Heart right ventricle (tissue), 16 donors: ENCODE data around the gene SHB. TPM values are rescaled to one million over a fixed set of nuclear protein-coding genes. Genes with fewer than 3 reads are reported as not detected.

Experiments
- ATAC-seq, 8 donors: fragments of 200-7000 bp; cut with Tn5 transposase; one replicate each; pipeline ENCODE4 v1.9.1; 2020; ENCODE audit warnings: mild to moderate bottlenecking in 8 of 8, moderate library complexity in 8 of 8, moderate number of reproducible peaks in 1 of 8
- DNase-seq, 2 donors: peaks; one replicate each; pipeline ENCODE4 v3.0.0-alpha.2; 2020
- H3K27ac ChIP-seq, 10 donors: fragments of 200-600 bp; sonication (generic) in 2 of 10; one replicate each; pipeline versions ENCODE4 v1.5.0 to v1.8.0; 2020 to 2022; ENCODE audit warnings: mild to moderate bottlenecking in 3 of 10
- H3K27me3 ChIP-seq, 7 donors: fragments of 200-600 bp; one replicate each; pipeline ENCODE4 v1.8.0; 2021 to 2022; ENCODE audit warnings: mild to moderate bottlenecking in 2 of 7
- H3K36me3 ChIP-seq, 9 donors: fragments of 200-600 bp; sonication (generic) in 1 of 9; one replicate each; pipeline versions ENCODE4 v1.5.0 to v1.8.0; 2020 to 2022; ENCODE audit warnings: mild to moderate bottlenecking in 2 of 9
- H3K4me1 ChIP-seq, 9 donors: fragments of 200-600 bp; sonication (generic) in 1 of 9; one replicate each; pipeline versions ENCODE4 v1.5.0 to v1.8.0; 2020 to 2022; ENCODE audit warnings: mild to moderate bottlenecking in 4 of 9
- H3K4me3 ChIP-seq, 10 donors: fragments of 200-600 bp; sonication (generic) in 2 of 10; one replicate each; pipeline versions ENCODE4 v1.5.0 to v1.8.0; 2020 to 2022; ENCODE audit warnings: mild to moderate bottlenecking in 7 of 10, moderate library complexity in 2 of 10
- H3K9me3 ChIP-seq, 11 donors: fragments of 200-600 bp in 10 of 11; sonication (generic) in 2 of 11; one replicate each; pipeline versions ENCODE4 v1.5.0 to v1.8.0; 2013 to 2022; ENCODE audit warnings: mild to moderate bottlenecking in 2 of 11, control low read depth in 1 of 11, moderate library complexity in 1 of 11
- WGBS, 2 donors: extraction: QIAGEN DNeasy Blood & Tissue Kit; methylation state at CpG; one replicate each; pipeline ENCODE4 v1.1.7; 2013; ENCODE audit warnings: inconsistent platforms in 1 of 2; 5-methylcytosine and 5-hydroxymethylcytosine counted together
- intact Hi-C, 10 donors: fragments of 100-400 bp; cut with DNase I; formaldehyde crosslinking; loops; one replicate each; pipeline versions ENCODE4 v1.11.1 to v1.14.2; 2022
- polyA plus RNA-seq, 2 donors: library from polyadenylated mRNA; stranded (reverse); fragments of 200-250 nt; gene quantifications; one replicate each; pipeline ENCODE4 v1.2.3, GENCODE V29; 2013
- total RNA-seq, 10 donors: library from RNA; stranded (reverse); fragmentation: NEBNext Ultra II Directional in 3 of 10; extraction: Animal tissue kit (Norgen Biotek cat#: 25700) in 3 of 10; gene quantifications; one replicate each; pipeline versions ENCODE4 v1.2.1 to v1.2.4, GENCODE V29; 2021 to 2023
- TF ChIP-seq, protein P1 (sequence below), 9 donors: fragments of 200-600 bp; sonication (generic) in 2 of 9; IDR thresholded peaks; one replicate each; pipeline versions ENCODE4 v1.5.0 to v1.8.0; 2021 to 2022; ENCODE audit warnings: antibody characterized with exemption in 9 of 9, mild to moderate bottlenecking in 5 of 9, moderate library complexity in 1 of 9
- donor health status: Arrhythmogenic right ventricular cardiomyopathy.
- donor health status: ischemic (EF 13 %, LVEDD 7.1; RV severe dilation, severe dysfunction).
- donor health status: healthy with polysubstance abuse.
- donor health status: DM: no; HTN: yes; CAD: no.
- donor health status: DM: no; HTN: no; CAD: no.
- donor health status: ischemic (EF 25% LVEDD 6.9; RV normal size, moderate dysfunction).
- donor health status: ischemic (EF 25% LVEDD 5.7; RV mildly dilated, moderate dysfunction).
- donor health status: healthy.
- donor health status: DM: yes; HTN: yes; CAD: no.
- donor health status: Ischemic cardiomyopathy.
- donor health status: ischemic (EF 35%, LVEDD 5.7; RV mildly dilated, moderate dysfunction).
- donor health status: nonischemic (EF 11% LVEDD 7.7; RV severe dilation, severe dysfunction).
- donor health status: DM: yes; HTN: yes; CAD: no.
- donor health status: PGD.
- donor health status: ischemic (EF 29% LVEDD 5.4; RV normal size, mild dysfunction).
- donor health status: nonischemic (EF 23%, LVEDD 6.1; RV moderate dilation, normal function).

The SHB gene
- total and polyA plus RNA-seq, 12 donors: 5.7 to 26.6 (median 18.0) TPM

GRCh38 chr9:38103340-38103739 is 34.3 kb upstream of the SHB start:
- peaks cover 0 to 6% (median 0%) of the 10 kb centered on the region in 9 donors for H3K4me1 ChIP-seq
- 93 to 94% methylated on average over 2 of the region's 2 CpGs for WGBS, 2 donors
- H3K9me3 ChIP-seq: peaks cover 0 to under 1% (median 0%) of the 10 kb centered on the region in 11 donors
- no peak for ATAC-seq
- TF ChIP-seq, protein P1, sequence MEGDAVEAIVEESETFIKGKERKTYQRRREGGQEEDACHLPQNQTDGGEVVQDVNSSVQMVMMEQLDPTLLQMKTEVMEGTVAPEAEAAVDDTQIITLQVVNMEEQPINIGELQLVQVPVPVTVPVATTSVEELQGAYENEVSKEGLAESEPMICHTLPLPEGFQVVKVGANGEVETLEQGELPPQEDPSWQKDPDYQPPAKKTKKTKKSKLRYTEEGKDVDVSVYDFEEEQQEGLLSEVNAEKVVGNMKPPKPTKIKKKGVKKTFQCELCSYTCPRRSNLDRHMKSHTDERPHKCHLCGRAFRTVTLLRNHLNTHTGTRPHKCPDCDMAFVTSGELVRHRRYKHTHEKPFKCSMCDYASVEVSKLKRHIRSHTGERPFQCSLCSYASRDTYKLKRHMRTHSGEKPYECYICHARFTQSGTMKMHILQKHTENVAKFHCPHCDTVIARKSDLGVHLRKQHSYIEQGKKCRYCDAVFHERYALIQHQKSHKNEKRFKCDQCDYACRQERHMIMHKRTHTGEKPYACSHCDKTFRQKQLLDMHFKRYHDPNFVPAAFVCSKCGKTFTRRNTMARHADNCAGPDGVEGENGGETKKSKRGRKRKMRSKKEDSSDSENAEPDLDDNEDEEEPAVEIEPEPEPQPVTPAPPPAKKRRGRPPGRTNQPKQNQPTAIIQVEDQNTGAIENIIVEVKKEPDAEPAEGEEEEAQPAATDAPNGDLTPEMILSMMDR (IDR thresholded peaks at IDR 0.05): no peak
- H3K27me3 ChIP-seq: peaks cover 0 to 5% (median 0%) of the 10 kb centered on the region in 7 donors
- intact Hi-C loops: loop anchor here in 1 of 10 donors (10.0 kb wide), 1 partner anchor 181 kb away; no protein-coding TSS in a partner anchor
- DNase-seq: no peak
- H3K27ac ChIP-seq: no peak overlapping the region
- no peak overlapping the region for H3K4me3 ChIP-seq
- H3K36me3 ChIP-seq: no peaks in the 10 kb centered on the region

DNA sequence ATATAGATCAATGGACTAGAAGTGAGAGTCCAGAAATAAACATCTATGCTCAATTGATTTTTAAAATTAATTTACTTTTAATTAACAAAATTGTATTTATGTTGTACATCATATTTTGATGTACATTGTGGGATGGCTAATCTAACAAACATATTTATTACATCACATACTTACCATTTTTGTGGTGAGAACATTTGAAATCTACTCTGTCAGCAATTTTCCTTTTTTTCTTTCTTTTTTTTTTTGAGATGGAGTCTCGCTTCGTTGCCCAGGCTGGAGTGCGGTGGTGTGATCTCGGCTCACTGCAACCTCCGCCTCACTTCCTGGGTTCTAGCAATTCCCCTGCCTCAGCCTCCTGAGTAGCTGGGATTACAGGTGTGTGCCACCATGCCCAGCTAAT is 32.4 kb upstream of the SHB start:
- no peak for ATAC-seq
- 91 to 97% methylated on average over 5 of the region's 5 CpGs for WGBS, 2 donors
- no peak for DNase-seq
- H3K4me1 ChIP-seq: no peaks in the 10 kb centered on the region
- H3K27ac ChIP-seq: no peak overlapping the region
- peaks cover 0 to 5% (median 0%) of the 10 kb centered on the region in 7 donors for H3K27me3 ChIP-seq
- no peak overlapping the region for H3K4me3 ChIP-seq
- H3K9me3 ChIP-seq: peaks cover 0 to 7% (median 0%) of the 10 kb centered on the region in 11 donors
- intact Hi-C loops: loop anchor here in 1 of 10 donors (10.0 kb wide), 1 partner anchor 183 kb away; no protein-coding TSS in a partner anchor
- TF ChIP-seq, protein P1 (IDR thresholded peaks at IDR 0.05): no peak
- no peaks in the 10 kb centered on the region for H3K36me3 ChIP-seq

DNA sequence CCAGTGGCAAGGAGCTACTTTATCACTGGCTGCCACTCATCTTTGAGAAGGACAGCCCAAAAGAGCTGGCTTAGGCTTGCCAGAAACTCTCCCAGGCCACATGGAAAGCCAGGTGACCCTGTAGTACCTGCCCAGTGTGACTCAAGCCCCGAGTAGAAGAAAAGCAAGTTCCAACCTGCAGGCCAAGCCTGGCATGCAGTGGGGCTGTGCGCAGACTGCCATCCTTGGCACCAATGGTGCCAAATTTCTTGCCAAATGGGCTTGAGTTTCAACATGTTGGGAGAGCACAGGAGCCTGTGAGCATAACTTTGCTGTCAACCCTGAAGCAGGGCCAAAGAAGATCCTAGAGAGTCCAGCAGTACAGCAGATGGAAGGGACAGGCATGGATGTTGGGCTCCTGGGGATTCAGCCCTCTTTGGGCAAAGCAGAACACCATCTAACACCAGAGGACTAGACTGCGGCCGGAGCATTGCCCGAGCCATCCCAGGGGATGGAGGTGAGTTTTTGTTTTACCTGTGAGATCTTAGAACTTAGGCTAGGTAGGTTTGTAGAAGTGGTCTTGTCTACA is 27.3 kb upstream of the SHB start:
- H3K4me1 ChIP-seq: no peaks in the 10 kb centered on the region
- no peaks in the 10 kb centered on the region for H3K27me3 ChIP-seq
- ATAC-seq: no peak
- intact Hi-C loops: loop anchor here in 3 of 10 donors (5.0 to 10.0 kb wide), 4 partner anchors 58 to 268 kb away; no protein-coding TSS in a partner anchor
- H3K9me3 ChIP-seq: peaks cover 0 to 7% (median 0%) of the 10 kb centered on the region in 11 donors
- H3K4me3 ChIP-seq: no peak overlapping the region
- H3K27ac ChIP-seq: no peak overlapping the region
- H3K36me3 ChIP-seq: no peaks in the 10 kb centered on the region
- DNase-seq: no peak
- TF ChIP-seq, protein P1 (IDR thresholded peaks at IDR 0.05): no peak
- WGBS, 2 donors: 96 to 97% methylated on average over 5 of the region's 5 CpGs

- TF ChIP-seq, protein P1 (IDR thresholded peaks at IDR 0.05): no peak
- Histone ChIP-seq H3K36me3 (no peaks in the 10 kb centered on the region), H3K9me3 (peaks cover 0 to 7% (median 0%) of the 10 kb centered on the region in 11 donors), H3K27ac (no peak overlapping the region), H3K4me3 (no peak overlapping the region), H3K27me3 (no peaks in the 10 kb centered on the region), H3K4me1 (peaks cover 0 to 5% (median 0%) of the 10 kb centered on the region in 9 donors)
- no peak for ATAC-seq
- 89 to 94% methylated on average over 4 of the region's 4 CpGs for WGBS, 2 donors
- no peak for DNase-seq
- intact Hi-C loops: loop anchor here in 4 of 10 donors (5.0 to 10.0 kb wide), 4 partner anchors 61 to 271 kb away; no protein-coding TSS in a partner anchor
Observed at GRCh38 chr9:38094165-38094564, 25.1 kb upstream of the SHB start.
